Testis (tissue), 3 donors: ENCODE measurements around the gene BCAR3. TPM values are rescaled to one million over a fixed set of nuclear protein-coding genes. Genes with fewer than 3 reads are reported as not detected.

ENCODE experiments used
- DNase-seq: peaks from one replicate; pipeline ENCODE4 v3.0.0-alpha.2; 2019
- H3K27ac ChIP-seq, 2 donors: fragments of 200-600 bp; sonication (generic); one replicate each; pipeline ENCODE4 v1.5.1; 2019
- H3K27me3 ChIP-seq: fragments of 200-600 bp; sonication (generic); one replicate; pipeline ENCODE4 v1.5.1; 2019
- H3K36me3 ChIP-seq: fragments of 200-600 bp; sonication (generic); one replicate; pipeline ENCODE4 v1.5.1; 2017; ENCODE audit warnings: low read depth; ENCODE audit errors: missing control alignments
- H3K4me1 ChIP-seq: fragments of 200-600 bp; sonication (generic); one replicate; pipeline ENCODE4 v1.5.1; 2019
- H3K4me3 ChIP-seq, 2 donors: fragments of 200-600 bp; sonication (generic); one replicate each; pipeline ENCODE4 v1.5.1; 2017 to 2019
- H3K9me3 ChIP-seq: fragments of 200-600 bp; sonication (generic); one replicate; pipeline ENCODE4 v1.5.1; 2017
- CTCF ChIP-seq, 3 experiments: fragments of 450-650 bp in 2 of 3; fragments of 200-600 bp in 1 of 3; sonication (generic) in 1 of 3; IDR thresholded peaks; one replicate each; pipeline ENCODE4 v1.5.1; 2016 to 2019; ENCODE audit warnings: antibody characterized with exemption in 3 of 3, mild to moderate bottlenecking in 2 of 3, moderate library complexity in 1 of 3
- POLR2A ChIP-seq: fragments of 450-650 bp; IDR thresholded peaks from one replicate; pipeline ENCODE4 v1.6.1; 2017; ENCODE audit warnings: antibody characterized with exemption, mild to moderate bottlenecking, moderate library complexity
- WGBS, 2 donors: methylation state at CpG; one replicate each; pipeline ENCODE4 v1.1.5; 2018; 5-methylcytosine and 5-hydroxymethylcytosine counted together
- intact Hi-C: fragments of 100-400 bp; cut with DNase I; formaldehyde crosslinking; loops from one replicate; pipeline ENCODE4 v1.15.1; 2023; ENCODE audit warnings: low total_unique reads
- polyA plus RNA-seq: library from polyadenylated mRNA; stranded (reverse); fragments of 350-450 nt; fragmentation: Illumina TruSeq; extraction: RNeasy Lipid Tissue Mini Kit (QIAGEN cat#74804); gene quantifications from one replicate; pipeline ENCODE4 v1.2.3, GENCODE V29; 2014; ENCODE audit warnings: low read depth, low replicate concordance; ENCODE audit not compliant: insufficient read depth
- total RNA-seq, 2 donors: library from RNA; depleted of rRNA; stranded (reverse); fragments of >200 nt; gene quantifications; one replicate each; pipeline ENCODE4 v1.2.3, GENCODE V29; 2016

BCAR3 gene
- total and polyA plus RNA-seq, 3 donors from 2014 or later = 23.2 to 55.9 (median 42.9) TPM

GRCh38 chr1:93546162-93546863, 135.3 kb downstream of the BCAR3 start:
- 77 to 88% methylated on average over 3 of the region's 3 CpGs for WGBS, 2 donors
- no peak for DNase-seq
- no peaks in the 10 kb centered on the region for H3K4me1 ChIP-seq
- no peaks in the 10 kb centered on the region for H3K27me3 ChIP-seq
- intact Hi-C loops = no loop called here
- no peak overlapping the region for H3K27ac ChIP-seq
- no peaks in the 10 kb centered on the region for H3K9me3 ChIP-seq
- H3K4me3 ChIP-seq = no peak overlapping the region
- no peaks in the 10 kb centered on the region for H3K36me3 ChIP-seq
- no peak for TF ChIP-seq CTCF (IDR thresholded peaks at IDR 0.05)
- no peak for TF ChIP-seq POLR2A

- TF ChIP-seq POLR2A (no peak), CTCF (IDR thresholded peaks at IDR 0.05) (no peak)
- DNase-seq = no peak
- no peaks in the 10 kb centered on the region for H3K27me3 ChIP-seq
- no peaks in the 10 kb centered on the region for H3K36me3 ChIP-seq
- no peak overlapping the region for H3K27ac ChIP-seq
- H3K4me1 ChIP-seq = no peaks in the 10 kb centered on the region
- no peaks in the 10 kb centered on the region for H3K9me3 ChIP-seq
- no peak overlapping the region for H3K4me3 ChIP-seq
- intact Hi-C loops = no loop called here
- 86 to 100% methylated on average over 1 of the region's 1 CpG for WGBS, 2 donors
Observed at GRCh38 chr1:93542398-93542797, 139.2 kb downstream of the BCAR3 start.

GRCh38 chr1:93541045-93541444, 140.6 kb downstream of the BCAR3 start:
- no peaks in the 10 kb centered on the region for H3K4me1 ChIP-seq
- no peaks in the 10 kb centered on the region for H3K9me3 ChIP-seq
- H3K27ac ChIP-seq = no peak overlapping the region
- DNase-seq = no peak
- no peaks in the 10 kb centered on the region for H3K27me3 ChIP-seq
- no peaks in the 10 kb centered on the region for H3K36me3 ChIP-seq
- intact Hi-C loops = no loop called here
- WGBS, 2 donors = 91 to 92% methylated on average over 4 of the region's 4 CpGs
- H3K4me3 ChIP-seq = no peak overlapping the region
- no peak for TF ChIP-seq CTCF (IDR thresholded peaks at IDR 0.05)
- TF ChIP-seq POLR2A = no peak

- no peak for TF ChIP-seq POLR2A
- TF ChIP-seq CTCF (IDR thresholded peaks at IDR 0.05) = no peak
- Histone ChIP-seq H3K36me3 (no peaks in the 10 kb centered on the region), H3K4me1 (no peaks in the 10 kb centered on the region), H3K27ac (no peak overlapping the region), H3K27me3 (no peaks in the 10 kb centered on the region), H3K4me3 (no peak overlapping the region), H3K9me3 (no peaks in the 10 kb centered on the region)
- no peak for DNase-seq
- intact Hi-C loops = no loop called here
- 78 to 82% methylated on average over 2 of the region's 2 CpGs for WGBS, 2 donors
Observed at GRCh38 chr1:93537924-93538323, 143.7 kb downstream of the BCAR3 start.

GRCh38 chr1:93537396-93537795, 144.2 kb downstream of the BCAR3 start:
- Histone ChIP-seq H3K9me3 (no peaks in the 10 kb centered on the region), H3K4me3 (no peak overlapping the region), H3K27ac (no peak overlapping the region), H3K36me3 (no peaks in the 10 kb centered on the region), H3K4me1 (no peaks in the 10 kb centered on the region), H3K27me3 (no peaks in the 10 kb centered on the region)
- intact Hi-C loops = no loop called here
- DNase-seq = no peak
- TF ChIP-seq POLR2A = no peak
- TF ChIP-seq CTCF (IDR thresholded peaks at IDR 0.05) = no peak
